AG04450 (cell line): Measurements from ENCODE around the gene BBS4. TPM values are rescaled to one million over a fixed set of nuclear protein-coding genes. Genes with fewer than 3 reads are reported as not detected.

Experiments
- CTCF ChIA-PET: fragments of 300-600, 350-600 bp; formaldehyde crosslinking; extraction: SDS; loops from one replicate; lab custom pipeline; 2022; ENCODE audit warnings: antibody characterized with exemption, inconsistent platforms; lab: Charles Lee
- POLR2A ChIA-PET: fragments of 350-600 bp; formaldehyde crosslinking; extraction: SDS; loops from one replicate; lab custom pipeline; 2021; ENCODE audit warnings: antibody characterized with exemption, inconsistent platforms; lab: Yijun Ruan, JAX
- DNase-seq: peaks from one replicate; pipeline ENCODE4 v3.0.0-alpha.2; 2011; ENCODE audit warnings: low read depth, low spot score
- H3K27ac ChIP-seq: one replicate; pipeline ENCODE4 v1.5.1; 2012; ENCODE audit warnings: low read depth, low read length, control low read depth
- H3K27me3 ChIP-seq: one replicate; pipeline ENCODE4 v1.6.0; 2012; ENCODE audit warnings: low read length; ENCODE audit not compliant: control insufficient read depth, insufficient read depth
- H3K4me3 ChIP-seq: 2 replicates; pipeline ENCODE4 v1.5.1; 2011; ENCODE audit warnings: mild to moderate bottlenecking, low read depth, low read length, control low read depth
- H3K9me3 ChIP-seq: 2 replicates; pipeline ENCODE4 v1.5.1; 2012; ENCODE audit warnings: low read length; ENCODE audit not compliant: control insufficient read depth, insufficient read depth
- polyA plus RNA-seq: library from polyadenylated mRNA; depleted of rRNA; stranded (reverse); fragments of >200 nt; gene quantifications from 2 replicates; pipeline ENCODE4 v1.2.3, GENCODE V29; 2011
- TF ChIP-seq, protein P1 (sequence below): IDR thresholded peaks from 2 replicates; pipeline ENCODE4 v1.5.1; 2011; ENCODE audit warnings: low read depth, low read length, control low read depth, inconsistent platforms

The BBS4 gene
- polyA plus RNA-seq, 1 experiment, result 25.7 TPM

DNA sequence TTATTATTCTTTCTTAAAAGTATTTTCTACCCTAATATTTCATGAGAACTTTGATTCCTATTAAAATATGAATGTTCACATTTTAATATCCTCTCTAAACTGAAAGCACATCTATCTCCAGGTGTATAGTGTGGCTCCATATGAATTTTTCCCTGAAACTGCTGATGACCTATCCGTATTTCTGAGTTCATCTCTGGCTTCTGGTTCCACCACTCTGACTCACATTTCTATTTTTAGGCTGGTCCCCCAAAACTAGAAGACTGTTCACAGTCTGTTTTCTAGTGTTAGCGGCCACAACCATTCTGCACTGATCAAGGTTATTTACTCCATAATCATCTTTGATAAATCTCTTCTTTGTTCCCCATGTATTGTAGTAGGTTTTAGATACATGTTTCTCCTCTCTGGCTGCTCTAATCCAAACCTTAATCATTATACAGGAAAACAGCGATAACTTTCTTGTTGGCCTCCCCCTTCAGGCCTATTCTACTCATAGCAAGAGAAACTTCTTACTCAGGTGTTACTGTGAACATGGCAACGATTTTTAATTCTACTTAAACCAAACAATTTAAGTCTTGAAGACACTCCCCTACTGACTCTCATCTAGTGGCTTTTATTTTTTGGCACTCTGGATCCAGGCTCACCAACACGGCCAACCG is 84.8 kb downstream of the BBS4 start:
- TF ChIP-seq, protein P1, sequence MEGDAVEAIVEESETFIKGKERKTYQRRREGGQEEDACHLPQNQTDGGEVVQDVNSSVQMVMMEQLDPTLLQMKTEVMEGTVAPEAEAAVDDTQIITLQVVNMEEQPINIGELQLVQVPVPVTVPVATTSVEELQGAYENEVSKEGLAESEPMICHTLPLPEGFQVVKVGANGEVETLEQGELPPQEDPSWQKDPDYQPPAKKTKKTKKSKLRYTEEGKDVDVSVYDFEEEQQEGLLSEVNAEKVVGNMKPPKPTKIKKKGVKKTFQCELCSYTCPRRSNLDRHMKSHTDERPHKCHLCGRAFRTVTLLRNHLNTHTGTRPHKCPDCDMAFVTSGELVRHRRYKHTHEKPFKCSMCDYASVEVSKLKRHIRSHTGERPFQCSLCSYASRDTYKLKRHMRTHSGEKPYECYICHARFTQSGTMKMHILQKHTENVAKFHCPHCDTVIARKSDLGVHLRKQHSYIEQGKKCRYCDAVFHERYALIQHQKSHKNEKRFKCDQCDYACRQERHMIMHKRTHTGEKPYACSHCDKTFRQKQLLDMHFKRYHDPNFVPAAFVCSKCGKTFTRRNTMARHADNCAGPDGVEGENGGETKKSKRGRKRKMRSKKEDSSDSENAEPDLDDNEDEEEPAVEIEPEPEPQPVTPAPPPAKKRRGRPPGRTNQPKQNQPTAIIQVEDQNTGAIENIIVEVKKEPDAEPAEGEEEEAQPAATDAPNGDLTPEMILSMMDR, result peak; percentile 36; the same call in 1 of the 2 replicates
- no peak overlapping the region for H3K4me3 ChIP-seq
- CTCF ChIA-PET, result no interaction called here
- peaks cover 5% of the 10 kb centered on the region; the same call in 1 of the 2 replicates for H3K9me3 ChIP-seq
- H3K27ac ChIP-seq, result no peak overlapping the region
- DNase-seq, result no peak
- no peaks in the 10 kb centered on the region for H3K27me3 ChIP-seq
- POLR2A ChIA-PET, result no interaction called here

DNA sequence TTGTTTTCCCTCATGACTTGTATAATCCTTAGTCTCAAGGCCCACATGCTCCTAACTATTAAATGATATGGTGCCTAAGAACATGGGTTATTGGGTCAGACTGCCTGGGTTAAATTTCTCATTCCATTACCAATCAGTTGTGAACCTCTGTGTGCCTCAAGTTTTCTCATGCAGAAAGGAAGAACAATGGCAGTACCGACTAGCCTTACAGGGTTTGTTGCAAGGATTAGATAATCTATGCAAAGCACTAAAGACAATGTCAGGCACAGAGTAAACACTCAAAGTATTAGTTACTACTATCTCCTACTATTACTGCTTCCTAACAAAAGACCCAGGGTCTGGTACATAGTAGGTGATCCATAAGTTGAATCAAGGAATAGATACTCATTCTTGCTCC is 85.3 kb downstream of the BBS4 start:
- no peak for DNase-seq
- Histone ChIP-seq H3K27me3 (no peaks in the 10 kb centered on the region), H3K27ac (no peak overlapping the region), H3K9me3 (peaks cover 5% of the 10 kb centered on the region; the same call in 1 of the 2 replicates), H3K4me3 (no peak overlapping the region)
- POLR2A ChIA-PET, result no interaction called here
- CTCF ChIA-PET, result no interaction called here
- TF ChIP-seq, protein P1, result no peak

DNA sequence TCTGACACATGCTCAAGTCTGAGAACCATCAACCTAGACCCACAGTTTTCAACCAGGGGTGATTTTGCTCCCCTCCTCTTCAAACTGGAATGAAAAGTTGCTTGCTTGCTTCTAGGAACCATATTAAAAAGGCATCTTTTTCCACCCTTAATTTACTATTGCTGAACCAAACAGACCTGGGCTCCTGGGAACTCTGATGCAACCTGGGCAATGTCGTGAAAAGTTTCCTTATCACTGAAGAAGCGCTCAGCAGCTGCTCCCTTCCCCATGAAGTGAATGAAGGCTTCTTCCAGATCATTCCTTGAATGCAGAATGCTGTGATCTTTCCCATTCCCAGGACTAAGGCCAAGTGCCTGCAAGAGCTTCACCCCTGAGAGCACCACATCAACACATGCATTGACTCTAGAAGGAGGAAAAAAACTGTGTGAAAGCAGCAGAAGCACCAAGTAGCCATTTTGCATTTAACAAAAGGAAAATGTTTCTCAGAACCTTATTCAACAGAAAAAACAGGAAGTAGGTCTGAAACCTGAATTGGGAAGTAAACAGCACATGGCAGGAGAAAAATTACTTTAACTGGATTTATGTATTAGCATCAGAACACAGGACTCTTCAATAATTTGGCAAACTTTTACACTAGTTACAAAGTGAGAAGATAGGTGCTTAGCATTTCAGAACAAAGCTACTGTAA is 88.8 kb downstream of the BBS4 start:
- no peak overlapping the region for H3K4me3 ChIP-seq
- no peaks in the 10 kb centered on the region for H3K9me3 ChIP-seq
- TF ChIP-seq, protein P1, result no peak
- DNase-seq, result no peak
- no peak overlapping the region for H3K27ac ChIP-seq
- ChIA-PET POLR2A (no interaction called here), CTCF (no interaction called here)
- no peaks in the 10 kb centered on the region for H3K27me3 ChIP-seq

DNA sequence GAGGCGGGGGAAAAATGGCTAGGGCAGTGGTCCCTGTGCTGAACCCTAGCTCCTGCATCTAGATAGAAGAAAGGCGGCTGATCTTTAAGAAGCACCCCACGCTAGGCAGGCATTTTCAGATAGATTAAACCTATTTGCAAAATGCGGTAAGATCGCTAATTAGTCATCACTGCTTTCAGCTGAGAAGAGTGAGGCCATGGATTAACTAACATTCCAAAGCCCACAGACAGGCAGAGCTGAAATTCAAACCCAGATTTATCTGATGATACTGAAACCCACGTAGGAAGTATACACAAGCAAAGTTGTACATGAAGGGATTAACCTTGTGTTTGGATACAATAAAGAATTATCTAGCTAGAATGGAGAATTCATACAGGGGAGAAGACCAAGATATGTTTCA is 92.8 kb downstream of the BBS4 start:
- H3K27ac ChIP-seq, result no peak overlapping the region
- no peaks in the 10 kb centered on the region; the same call in 1 of the 2 replicates for H3K9me3 ChIP-seq
- ChIA-PET POLR2A (no interaction called here), CTCF (interaction anchor here (1.4 kb wide), 1 partner anchor 57 kb away, joined by 9 read pairs; no protein-coding TSS in a partner anchor)
- H3K27me3 ChIP-seq, result no peaks in the 10 kb centered on the region
- no peak for DNase-seq
- TF ChIP-seq, protein P1, result no peak
- H3K4me3 ChIP-seq, result no peak overlapping the region

DNA sequence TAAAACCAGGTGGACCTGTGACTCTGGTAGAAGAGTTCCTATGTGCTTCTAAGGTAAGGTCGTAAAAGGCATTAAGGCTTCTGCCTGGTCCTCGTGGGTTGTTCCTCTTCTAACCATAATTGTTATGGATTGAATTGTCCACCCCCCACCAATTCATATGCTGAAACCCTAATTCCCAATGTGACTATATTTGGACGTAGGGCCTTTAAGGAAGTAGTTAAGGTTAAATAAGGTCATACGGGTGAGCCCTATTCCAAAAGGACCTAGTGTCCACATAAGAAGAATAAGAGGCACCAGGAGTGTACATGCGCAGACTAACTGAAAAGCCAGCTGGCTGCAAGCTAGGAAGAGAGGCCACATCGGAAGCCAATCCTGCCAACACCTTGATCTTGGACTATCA is 95.6 kb downstream of the BBS4 start:
- CTCF ChIA-PET, result no interaction called here
- H3K27me3 ChIP-seq, result no peaks in the 10 kb centered on the region
- no peaks in the 10 kb centered on the region; the same call in 1 of the 2 replicates for H3K9me3 ChIP-seq
- TF ChIP-seq, protein P1, result no peak
- no peak overlapping the region for H3K27ac ChIP-seq
- DNase-seq, result no peak
- no peak overlapping the region for H3K4me3 ChIP-seq
- POLR2A ChIA-PET, result no interaction called here
